ENCODE results near the gene LTB4R2.

DNA sequence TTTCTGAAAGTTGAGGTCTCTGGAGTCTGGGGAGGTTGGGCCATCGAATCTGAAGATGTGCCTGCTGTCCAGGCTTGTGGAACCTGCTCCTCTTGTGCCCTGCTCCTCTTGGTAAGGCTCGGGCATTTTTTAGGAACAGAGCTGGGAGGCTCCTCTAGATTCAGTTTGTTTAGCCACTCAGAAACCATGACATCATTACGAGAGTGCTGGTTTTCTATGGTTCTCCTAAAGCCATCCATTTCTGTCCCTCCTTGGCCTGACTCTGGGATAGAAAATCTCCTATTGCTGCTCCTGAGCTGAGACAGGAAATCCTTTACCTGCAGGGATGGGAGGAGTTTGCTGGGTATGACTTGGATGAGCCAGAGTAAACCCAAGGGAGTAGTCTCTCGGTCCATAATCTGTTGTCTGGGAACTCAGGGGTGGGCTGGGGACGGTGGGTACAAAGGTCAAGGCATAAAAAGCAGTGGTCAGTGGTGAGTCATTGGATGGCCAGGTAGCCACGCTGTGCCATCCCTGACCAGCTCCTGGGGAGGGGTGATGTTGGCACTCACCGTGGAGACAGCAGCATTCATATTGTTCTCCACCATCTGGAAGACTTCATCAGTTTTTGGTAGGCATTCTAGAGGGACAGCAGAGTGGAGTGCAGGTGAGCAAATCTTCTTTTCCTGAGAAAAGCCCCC is 27.3 kb downstream of the LTB4R2 start:
- TF ChIP-seq, protein P1, sequence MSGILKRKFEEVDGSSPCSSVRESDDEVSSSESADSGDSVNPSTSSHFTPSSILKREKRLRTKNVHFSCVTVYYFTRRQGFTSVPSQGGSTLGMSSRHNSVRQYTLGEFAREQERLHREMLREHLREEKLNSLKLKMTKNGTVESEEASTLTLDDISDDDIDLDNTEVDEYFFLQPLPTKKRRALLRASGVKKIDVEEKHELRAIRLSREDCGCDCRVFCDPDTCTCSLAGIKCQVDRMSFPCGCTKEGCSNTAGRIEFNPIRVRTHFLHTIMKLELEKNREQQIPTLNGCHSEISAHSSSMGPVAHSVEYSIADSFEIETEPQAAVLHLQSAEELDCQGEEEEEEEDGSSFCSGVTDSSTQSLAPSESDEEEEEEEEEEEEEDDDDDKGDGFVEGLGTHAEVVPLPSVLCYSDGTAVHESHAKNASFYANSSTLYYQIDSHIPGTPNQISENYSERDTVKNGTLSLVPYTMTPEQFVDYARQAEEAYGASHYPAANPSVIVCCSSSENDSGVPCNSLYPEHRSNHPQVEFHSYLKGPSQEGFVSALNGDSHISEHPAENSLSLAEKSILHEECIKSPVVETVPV (CRISPR knock-in tag; IDR thresholded peaks at IDR 0.05) = no peak
- TF ChIP-seq, protein P2, sequence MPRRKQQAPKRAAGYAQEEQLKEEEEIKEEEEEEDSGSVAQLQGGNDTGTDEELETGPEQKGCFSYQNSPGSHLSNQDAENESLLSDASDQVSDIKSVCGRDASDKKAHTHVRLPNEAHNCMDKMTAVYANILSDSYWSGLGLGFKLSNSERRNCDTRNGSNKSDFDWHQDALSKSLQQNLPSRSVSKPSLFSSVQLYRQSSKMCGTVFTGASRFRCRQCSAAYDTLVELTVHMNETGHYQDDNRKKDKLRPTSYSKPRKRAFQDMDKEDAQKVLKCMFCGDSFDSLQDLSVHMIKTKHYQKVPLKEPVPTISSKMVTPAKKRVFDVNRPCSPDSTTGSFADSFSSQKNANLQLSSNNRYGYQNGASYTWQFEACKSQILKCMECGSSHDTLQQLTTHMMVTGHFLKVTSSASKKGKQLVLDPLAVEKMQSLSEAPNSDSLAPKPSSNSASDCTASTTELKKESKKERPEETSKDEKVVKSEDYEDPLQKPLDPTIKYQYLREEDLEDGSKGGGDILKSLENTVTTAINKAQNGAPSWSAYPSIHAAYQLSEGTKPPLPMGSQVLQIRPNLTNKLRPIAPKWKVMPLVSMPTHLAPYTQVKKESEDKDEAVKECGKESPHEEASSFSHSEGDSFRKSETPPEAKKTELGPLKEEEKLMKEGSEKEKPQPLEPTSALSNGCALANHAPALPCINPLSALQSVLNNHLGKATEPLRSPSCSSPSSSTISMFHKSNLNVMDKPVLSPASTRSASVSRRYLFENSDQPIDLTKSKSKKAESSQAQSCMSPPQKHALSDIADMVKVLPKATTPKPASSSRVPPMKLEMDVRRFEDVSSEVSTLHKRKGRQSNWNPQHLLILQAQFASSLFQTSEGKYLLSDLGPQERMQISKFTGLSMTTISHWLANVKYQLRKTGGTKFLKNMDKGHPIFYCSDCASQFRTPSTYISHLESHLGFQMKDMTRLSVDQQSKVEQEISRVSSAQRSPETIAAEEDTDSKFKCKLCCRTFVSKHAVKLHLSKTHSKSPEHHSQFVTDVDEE (CRISPR knock-in tag; IDR thresholded peaks at IDR 0.05) = no peak
- TF ChIP-seq, protein P3, sequence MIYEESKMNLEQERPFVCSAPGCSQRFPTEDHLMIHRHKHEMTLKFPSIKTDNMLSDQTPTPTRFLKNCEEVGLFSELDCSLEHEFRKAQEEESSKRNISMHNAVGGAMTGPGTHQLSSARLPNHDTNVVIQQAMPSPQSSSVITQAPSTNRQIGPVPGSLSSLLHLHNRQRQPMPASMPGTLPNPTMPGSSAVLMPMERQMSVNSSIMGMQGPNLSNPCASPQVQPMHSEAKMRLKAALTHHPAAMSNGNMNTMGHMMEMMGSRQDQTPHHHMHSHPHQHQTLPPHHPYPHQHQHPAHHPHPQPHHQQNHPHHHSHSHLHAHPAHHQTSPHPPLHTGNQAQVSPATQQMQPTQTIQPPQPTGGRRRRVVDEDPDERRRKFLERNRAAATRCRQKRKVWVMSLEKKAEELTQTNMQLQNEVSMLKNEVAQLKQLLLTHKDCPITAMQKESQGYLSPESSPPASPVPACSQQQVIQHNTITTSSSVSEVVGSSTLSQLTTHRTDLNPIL (CRISPR knock-in tag; IDR thresholded peaks at IDR 0.05; ENCODE audit: low read depth) = no peak
- TF ChIP-seq ZFP3 (CRISPR knock-in tag; IDR thresholded peaks at IDR 0.05) (no peak), RARB (CRISPR knock-in tag; IDR thresholded peaks at IDR 0.05) (no peak)
